IMR-90 (cell line): Measurements from ENCODE around the gene GPR15LG.

Source experiments
- CEBPB ChIP-seq: IDR thresholded peaks from 2 replicates; pipeline ENCODE4 v1.6.1; 2012; ENCODE audit warnings: low read depth, low read length, improper control_type of control experiment
- CHD1 ChIP-seq: IDR thresholded peaks from 2 replicates; pipeline ENCODE4 v1.6.1; 2012; ENCODE audit warnings: low read depth, low read length, improper control_type of control experiment
- MAZ ChIP-seq: IDR thresholded peaks from 2 replicates; pipeline ENCODE4 v1.6.1; 2012; ENCODE audit warnings: low read depth, mild to moderate bottlenecking, low read length, improper control_type of control experiment, moderate library complexity, borderline replicate concordance
- MXI1 ChIP-seq: IDR thresholded peaks from 2 replicates; pipeline ENCODE4 v1.6.1; 2012; ENCODE audit warnings: low read depth, mild to moderate bottlenecking, low read length, moderate library complexity, borderline replicate concordance
- POLR2A ChIP-seq: IDR thresholded peaks from 2 replicates; pipeline ENCODE4 v1.6.1; 2012; ENCODE audit warnings: mild to moderate bottlenecking, low read depth, low read length
- RCOR1 ChIP-seq: IDR thresholded peaks from 2 replicates; pipeline ENCODE4 v1.6.1; 2012; ENCODE audit warnings: mild to moderate bottlenecking, low read length, improper control_type of control experiment; ENCODE audit not compliant: insufficient replicate concordance
- USF2 ChIP-seq: fragments of 150-350 bp; IDR thresholded peaks from 2 replicates; pipeline ENCODE4 v1.6.1; 2017; ENCODE audit warnings: mild to moderate bottlenecking, antibody characterized with exemption, low read length, low read depth
- TF ChIP-seq, protein P1 (sequence below): conservative IDR thresholded peaks from 2 replicates; pipeline ENCODE4 v1.5.1; 2012; ENCODE audit warnings: mild to moderate bottlenecking, low read depth, low read length, improper control_type of control experiment

DNA sequence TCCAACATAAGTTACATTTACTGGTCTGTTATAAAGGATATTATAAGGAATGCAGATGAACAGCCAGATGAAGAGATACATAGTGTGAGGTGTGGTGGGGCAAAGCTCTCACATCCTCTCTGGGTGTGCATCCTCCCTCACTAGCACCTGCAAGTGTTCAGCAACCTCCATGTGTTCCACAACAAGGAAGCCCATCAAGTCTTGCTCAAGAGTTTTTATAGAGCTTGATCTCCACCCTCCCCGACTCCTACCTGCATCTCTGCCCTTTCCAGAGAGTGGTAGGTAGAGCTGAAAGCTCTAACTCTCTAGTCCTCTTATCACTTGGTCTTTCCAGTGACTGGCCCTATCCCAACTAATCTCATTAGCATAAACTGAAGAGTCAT lies 46.8 kb upstream of the GPR15LG start:
- TF ChIP-seq POLR2A (no peak), CEBPB (no peak), CHD1 (no peak), RCOR1 (no peak), MAZ (no peak), USF2 (no peak), MXI1 (no peak)
- TF ChIP-seq, protein P1, sequence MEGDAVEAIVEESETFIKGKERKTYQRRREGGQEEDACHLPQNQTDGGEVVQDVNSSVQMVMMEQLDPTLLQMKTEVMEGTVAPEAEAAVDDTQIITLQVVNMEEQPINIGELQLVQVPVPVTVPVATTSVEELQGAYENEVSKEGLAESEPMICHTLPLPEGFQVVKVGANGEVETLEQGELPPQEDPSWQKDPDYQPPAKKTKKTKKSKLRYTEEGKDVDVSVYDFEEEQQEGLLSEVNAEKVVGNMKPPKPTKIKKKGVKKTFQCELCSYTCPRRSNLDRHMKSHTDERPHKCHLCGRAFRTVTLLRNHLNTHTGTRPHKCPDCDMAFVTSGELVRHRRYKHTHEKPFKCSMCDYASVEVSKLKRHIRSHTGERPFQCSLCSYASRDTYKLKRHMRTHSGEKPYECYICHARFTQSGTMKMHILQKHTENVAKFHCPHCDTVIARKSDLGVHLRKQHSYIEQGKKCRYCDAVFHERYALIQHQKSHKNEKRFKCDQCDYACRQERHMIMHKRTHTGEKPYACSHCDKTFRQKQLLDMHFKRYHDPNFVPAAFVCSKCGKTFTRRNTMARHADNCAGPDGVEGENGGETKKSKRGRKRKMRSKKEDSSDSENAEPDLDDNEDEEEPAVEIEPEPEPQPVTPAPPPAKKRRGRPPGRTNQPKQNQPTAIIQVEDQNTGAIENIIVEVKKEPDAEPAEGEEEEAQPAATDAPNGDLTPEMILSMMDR = no peak
